HL-60/S4 treated with phorbol 12-myristate 13-acetate at 8.2 ng/mL for 4 days and 3 days (cell line): Measurements from ENCODE around the gene PAMR1.
"Not testable (repeated sequence)": the region's sequence is repeated elsewhere in the genome, so short reads cannot be mapped to it uniquely, and the experiment has no call there.

ENCODE experiments used
- in situ Hi-C: fragments of 300-500 bp; cut with MboI; formaldehyde crosslinking; loops from 2 replicates; pipeline ENCODE4 v1.15.0; 2022; ENCODE audit warnings: low sequenced_read_pairs

Gene PAMR1

DNA sequence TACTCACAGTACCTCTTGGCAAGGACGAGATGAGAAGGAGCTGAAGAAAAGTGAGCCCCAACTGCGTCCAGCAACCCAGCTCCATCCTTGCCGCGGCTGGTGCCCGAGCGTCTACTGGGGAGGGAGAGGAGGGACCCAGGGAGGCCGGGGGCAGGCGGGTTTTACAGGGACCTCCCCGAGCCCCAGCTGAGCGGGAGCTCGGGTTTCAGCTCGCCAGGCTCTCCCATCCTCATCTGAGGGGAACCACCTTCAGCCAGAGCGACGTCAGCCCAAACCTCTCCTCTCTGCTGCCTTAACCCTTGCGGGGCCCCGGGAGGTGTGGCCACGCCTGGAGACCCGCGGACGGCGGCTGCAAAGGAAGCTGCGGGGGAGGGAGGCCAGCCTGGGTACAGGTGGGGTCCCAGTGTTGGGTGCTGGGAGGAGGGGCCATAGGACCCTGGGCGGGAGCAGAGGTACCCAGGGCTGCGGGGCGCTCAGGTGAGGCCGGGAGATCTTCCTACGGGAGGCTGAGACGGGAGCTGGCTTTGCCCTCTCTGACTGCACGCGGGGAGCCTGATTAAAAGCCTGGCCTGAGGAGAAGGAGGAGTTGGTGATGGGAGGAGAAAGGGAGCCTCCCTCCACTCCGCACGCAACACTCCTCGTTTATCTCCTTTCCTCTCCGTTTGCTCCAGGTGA is at the start of gene PAMR1:
PAMR1 (minus strand) TSS at position 116 of the 675 bp plus-strand sequence; CDS start at position 85, 31 bp downstream.
- in situ Hi-C loops = no loop called here

GRCh38 chr11:35571696-35572095 is 46.3 kb upstream of the PAMR1 start:
- in situ Hi-C loops = no loop called here

DNA sequence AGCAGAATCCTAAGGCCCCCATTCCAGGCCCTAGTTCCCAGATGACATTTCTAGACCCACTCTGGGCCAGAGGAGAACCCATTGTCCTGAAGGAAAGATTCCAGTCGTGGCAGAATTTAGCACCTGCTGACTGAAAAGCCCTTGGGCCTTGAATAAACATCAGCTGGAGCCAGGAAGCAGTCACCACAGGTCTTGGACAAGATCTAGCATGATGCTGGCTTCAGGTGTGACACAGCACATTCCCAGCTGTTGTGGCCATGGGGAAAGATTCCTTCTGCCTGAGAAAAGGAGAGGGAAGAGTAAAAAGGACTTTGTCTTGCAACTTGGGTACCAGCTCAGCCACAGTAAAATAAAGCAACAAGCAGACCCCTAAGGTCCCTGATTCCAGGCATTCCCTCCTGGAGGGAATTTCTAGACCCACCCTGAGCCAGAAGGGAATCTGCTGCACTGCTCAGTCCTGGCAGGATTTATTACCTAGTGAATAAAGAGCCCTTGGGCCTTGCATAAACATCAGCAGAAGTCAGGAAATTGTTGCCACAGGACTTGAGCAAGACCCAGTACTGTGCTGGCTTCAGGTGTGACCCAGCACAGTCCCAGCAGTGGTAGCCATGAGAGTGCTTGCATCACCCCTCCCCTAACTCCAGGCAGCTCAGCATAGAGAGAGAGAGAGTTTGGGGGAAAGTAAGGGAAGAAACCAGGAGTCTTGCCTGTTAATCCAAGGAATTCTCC is 42.5 kb upstream of the PAMR1 start:
- in situ Hi-C loops = no loop called here

DNA sequence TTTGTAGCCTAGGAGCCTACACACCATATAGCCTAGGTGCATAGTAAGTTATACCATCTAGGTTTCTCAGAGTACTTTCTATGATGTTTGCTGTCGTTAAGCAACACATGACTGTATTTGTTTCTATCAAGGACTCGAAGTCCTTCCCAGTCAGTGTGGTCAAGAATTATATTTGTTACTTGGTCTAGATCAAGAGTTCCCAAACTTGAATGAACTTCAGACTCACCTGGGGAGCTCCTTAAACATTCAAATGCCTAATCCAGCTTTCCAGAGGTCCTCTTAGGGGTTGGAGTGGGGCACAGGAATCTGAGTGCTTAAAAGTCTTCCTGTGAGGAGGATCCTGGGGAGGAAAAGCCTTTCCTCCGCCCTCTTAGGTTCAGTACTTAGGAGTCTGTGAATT is 41.5 kb upstream of the PAMR1 start:
- in situ Hi-C loops = no loop called here

- in situ Hi-C loops = no loop called here
Observed at GRCh38 chr11:35566181-35566580, 40.8 kb upstream of the PAMR1 start.

GRCh38 chr11:35564245-35564595 is 38.8 kb upstream of the PAMR1 start:
- in situ Hi-C loops = no loop called here

DNA sequence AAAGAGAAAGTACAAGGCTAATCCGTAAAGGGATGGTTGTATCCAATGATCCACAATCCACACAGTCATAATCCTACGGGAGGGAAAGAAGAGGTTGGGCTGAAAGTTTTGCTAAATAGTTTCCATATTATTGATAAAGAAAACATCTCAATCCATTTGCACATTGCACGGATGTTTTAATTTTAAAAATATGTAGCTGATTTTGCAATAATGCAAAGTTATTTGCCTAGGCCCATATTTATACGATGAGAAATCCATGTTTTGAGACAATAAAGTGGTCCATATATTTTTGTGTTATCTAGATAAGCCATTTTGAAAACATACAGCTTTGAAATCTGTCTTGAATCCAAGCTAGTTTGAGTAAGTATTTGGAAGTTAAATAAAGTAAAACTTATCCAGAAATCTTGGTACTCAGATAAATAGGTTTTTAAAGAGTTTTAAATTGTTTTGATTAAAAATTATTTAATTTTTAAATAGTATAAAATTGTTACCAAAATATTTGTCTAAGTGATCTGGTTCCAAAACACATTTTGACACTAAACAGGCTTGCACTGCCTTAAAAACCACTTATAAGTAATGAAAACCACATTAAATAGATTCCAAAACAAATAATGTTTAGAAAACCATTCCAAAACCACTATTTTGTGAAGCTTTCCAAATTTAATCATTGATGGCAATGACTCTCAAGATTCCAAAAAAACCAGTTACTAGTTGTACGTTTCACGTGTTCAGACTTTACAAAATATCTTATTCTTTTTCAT is 38.2 kb upstream of the PAMR1 start:
- in situ Hi-C loops = no loop called here

GRCh38 chr11:35559949-35560348 is 34.5 kb upstream of the PAMR1 start:
- in situ Hi-C loops = no loop called here

- in situ Hi-C loops = no loop called here
Observed at GRCh38 chr11:35558513-35558912, 33.1 kb upstream of the PAMR1 start.

GRCh38 chr11:35555488-35555887 is 30.1 kb upstream of the PAMR1 start:
- in situ Hi-C loops = no loop called here

GRCh38 chr11:35554491-35555437 is 29.3 kb upstream of the PAMR1 start:
- in situ Hi-C loops = no loop called here

- in situ Hi-C loops = no loop called here
Observed at GRCh38 chr11:35553831-35554230, 28.4 kb upstream of the PAMR1 start.

- in situ Hi-C loops = no loop called here
Observed at GRCh38 chr11:35553021-35553420, 27.6 kb upstream of the PAMR1 start.

- in situ Hi-C loops = no loop called here
Observed at GRCh38 chr11:35552616-35553015, 27.2 kb upstream of the PAMR1 start.

DNA sequence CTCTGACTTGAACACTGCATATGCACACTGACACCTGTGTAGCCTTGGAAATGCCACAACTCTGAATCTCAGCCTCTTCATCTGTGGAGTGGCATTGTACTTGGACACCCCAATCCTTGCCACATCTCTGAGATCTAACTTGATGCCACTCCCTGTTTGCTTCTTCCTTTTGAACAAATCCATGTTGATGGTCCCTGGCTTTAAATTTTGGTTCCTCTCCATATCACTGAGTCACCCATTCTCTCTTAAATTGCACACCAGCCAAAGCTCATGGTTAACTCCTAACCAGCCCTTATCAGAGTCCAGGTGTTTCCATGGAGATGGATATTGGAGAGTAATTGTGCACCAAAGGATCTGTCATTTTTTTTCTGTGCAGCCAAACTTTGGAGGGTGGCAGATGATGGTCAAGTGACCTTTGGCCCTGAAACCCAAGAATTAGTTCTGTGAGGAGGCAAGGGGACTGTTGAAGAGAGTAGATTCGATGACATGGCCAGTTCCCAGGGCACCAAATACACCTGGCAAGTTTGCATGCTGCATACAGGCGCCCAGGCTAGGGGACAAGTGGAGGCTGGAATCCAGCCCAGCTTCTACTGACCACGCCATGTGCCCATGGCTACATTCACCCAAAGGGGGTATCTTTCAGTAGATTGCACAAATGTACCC is 25.1 kb upstream of the PAMR1 start:
- in situ Hi-C loops = no loop called here

- in situ Hi-C loops = no loop called here
Observed at GRCh38 chr11:35549787-35550186, 24.4 kb upstream of the PAMR1 start.

DNA sequence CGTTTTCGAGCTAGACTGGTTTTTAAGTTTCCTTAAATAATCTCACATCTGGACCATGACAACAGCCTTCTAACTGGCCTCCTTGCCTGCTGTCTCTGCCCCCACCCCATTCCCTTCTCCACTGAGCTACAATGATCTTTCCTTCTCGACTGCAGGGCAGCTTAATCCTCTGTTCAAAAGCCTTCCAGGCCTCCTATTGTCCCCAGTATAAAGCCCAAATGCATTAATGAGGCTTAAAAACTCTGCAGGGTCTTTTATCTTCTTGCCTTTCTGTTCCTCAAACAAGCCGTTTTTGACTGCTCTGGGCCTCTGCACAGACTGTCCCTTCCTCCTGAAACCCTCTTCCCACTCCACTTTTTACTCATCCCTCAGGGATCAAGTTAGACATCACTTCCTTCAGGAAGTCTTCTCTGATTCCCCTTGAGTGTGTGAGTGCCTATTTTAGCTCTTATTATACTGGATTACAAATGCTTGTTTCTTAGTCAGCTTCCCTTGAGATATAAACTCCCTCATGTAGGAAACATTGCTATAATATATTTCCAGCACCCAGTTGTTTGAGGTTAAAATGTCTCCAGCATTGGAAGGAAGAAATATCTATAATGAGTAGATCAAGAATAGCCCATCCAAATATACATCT is 23.6 kb upstream of the PAMR1 start:
- in situ Hi-C loops = no loop called here

DNA sequence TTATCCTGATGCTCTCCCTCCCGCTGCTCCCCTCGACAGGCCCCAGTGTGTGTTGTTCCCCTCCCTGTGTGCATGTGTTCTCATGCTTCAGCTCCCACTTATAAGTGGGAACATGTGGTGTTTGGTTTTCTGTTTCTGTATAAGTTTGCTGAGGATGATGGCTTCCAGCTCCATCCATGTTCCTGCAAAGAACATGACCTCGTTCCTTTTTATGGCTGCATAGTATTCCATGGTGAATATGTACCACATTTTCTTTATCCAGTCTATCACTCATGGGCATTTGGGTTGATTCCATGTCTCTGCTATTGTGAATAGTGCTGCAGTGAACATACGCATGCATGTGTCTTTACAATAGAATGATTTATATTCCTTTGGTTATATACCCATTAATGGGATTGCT is 22.6 kb upstream of the PAMR1 start:
- in situ Hi-C loops = not testable (repeated sequence)

- in situ Hi-C loops = no loop called here
Observed at GRCh38 chr11:35546317-35546716, 20.9 kb upstream of the PAMR1 start.
